ENCODE data around the gene SPTSSB.

Gene SPTSSB, protein sequence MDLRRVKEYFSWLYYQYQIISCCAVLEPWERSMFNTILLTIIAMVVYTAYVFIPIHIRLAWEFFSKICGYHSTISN

DNA sequence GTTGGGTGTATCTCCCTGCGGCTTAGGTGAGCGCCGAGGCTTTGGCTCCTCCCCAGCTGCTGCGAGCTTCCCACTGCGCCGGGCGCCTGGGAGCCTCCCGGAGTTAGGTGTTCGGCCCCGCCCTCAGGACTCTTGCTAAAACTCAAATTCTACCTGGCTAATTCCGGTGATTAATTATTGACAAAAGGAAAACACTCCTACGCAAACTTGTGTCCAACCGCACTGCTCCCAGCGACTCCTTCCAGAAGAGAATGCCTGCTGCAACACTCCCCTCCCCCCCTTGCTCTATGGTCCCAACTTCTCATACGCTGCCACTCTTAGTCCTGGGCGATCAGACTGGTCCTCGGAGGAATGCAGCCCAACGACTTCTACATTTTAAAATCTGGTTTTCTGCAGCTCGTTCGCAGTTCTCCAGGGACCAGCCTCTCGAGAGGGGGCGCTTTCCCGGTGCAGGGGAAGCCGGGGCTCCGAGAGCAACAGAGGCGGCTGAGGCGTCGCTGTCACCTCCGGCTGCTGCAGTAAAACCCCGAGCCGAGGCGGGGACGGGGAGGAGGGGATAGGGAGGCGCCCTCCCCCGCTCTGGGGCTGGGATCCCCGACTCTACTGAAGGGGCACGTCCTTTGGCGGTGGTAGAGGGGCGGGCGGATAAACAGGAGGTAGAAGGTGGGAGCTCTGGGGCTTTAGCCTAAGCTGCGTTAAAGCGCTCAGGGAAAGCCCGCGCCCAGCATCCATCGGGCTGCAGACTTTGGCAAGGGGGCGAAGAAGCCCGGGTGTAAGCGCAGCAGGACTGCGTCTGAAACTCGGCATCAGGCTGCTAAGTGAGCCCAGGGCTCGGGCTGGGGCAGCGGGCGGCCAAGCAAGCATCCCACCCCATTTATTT lies at the start of gene SPTSSB:
Gene SPTSSB (minus strand): TSS at position 77 of the 880 bp plus-strand sequence. CDS start 25,194 bp downstream, outside the sequence.
- peak; percentile 35 for DNase-seq

DNA sequence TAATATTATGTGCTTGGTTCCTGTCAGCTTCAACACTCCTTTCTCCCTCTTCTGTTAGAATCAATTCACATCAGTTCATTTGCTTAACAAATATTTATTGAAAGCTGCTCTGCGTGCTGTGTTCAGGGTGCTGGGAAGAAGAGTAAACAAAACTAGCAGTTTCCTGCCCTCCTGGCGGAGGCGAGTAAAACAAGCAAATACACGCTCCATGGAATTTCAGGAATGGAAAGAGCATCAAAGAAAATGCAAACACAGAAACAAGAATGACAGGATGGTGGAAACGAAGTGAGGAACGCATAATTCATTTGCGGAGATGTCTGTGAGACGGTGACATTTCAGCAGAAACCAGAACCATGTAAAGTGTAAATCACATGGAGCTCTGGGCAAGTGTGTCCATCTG lies 49.4 kb upstream of the SPTSSB start:
- peak; percentile 32 for DNase-seq

DNA sequence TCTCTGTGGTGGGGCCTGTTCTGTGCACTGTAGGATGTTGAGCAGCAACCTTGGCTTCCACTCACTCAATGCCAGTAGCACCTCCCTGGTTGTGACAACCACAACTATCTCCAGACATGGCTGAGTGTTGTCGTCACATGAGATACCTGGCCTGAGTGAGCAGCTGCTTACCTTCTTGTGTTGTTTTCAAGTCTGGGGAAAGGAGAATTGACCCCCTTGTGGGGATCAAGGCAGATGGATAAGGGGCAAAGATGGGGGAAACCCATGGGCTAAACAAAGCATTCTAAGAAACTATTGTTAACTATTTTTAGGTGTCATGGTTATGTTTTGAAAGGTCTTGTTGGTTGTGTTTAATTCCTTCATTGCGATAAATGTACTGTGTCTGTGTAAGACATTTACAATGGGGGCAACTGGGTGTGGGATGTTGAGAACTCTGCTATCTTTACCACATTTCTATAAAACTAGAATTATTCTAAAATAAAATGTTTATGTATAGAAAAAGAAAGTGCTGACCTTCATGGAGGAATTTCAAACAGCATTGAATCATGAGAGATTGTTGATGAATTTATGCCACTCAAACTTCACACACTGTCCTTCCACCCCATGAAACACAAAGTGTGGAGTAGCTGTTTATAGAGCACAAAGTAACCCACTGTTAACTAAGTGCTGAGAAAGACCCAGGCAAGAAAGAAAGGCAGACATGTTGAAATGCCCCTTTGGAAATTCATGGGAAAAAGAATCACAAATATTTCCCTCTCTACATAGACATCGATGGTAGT lies 48.4 kb upstream of the SPTSSB start:
- no peak for DNase-seq

DNA sequence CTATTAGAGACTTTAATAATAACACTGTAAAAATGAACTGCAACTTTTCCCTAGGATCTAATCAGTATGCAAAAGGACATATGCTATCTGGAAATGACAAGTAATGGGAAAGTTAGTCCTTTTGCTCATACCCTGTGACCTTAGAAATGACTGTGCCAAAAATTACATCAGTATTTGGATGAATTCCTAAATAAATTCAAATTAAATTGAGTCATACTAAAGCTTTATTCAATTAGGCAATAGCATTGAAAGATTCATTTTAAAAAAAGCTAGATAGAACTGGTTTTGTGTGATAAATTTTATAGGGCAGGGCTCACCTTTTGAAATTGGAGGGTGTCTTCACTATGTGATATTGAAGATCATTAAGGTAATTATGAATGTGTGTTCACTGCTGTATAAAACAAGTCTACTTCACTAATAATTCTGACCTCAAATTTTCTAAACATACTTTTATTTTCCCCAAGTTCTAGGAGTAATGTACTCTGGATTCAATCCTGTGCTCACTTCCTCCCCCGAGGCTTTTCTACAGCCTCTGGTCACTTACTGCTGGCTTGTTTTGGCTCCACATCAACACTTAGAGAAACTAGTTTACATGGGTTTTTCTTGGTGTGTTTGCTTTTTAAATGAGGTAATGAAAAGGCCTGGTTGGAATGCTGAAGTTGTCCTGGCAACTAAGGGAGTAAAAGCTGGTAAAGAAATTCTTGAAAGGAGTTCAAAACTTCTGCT lies 44.4 kb upstream of the SPTSSB start:
- DNase-seq, result no peak

DNA sequence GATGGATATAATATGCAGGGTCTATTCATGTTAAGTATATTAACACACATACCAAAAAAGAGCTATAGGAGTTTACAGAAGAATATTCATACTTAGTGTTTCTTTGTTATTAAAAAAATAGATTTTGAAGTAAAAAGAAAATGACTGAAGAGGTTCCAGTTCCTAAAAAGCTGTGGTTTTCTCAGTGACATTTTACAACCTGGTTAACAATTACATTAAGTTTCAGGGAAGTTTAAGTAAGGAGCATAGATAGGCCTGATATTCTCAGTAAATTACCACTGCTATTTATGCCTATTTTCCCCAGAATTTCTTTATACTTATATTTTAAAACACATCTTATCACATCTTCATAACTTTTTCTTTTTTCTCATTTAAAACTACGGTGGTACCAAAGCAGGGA lies 43.6 kb upstream of the SPTSSB start:
- DNase-seq, result no peak

DNA sequence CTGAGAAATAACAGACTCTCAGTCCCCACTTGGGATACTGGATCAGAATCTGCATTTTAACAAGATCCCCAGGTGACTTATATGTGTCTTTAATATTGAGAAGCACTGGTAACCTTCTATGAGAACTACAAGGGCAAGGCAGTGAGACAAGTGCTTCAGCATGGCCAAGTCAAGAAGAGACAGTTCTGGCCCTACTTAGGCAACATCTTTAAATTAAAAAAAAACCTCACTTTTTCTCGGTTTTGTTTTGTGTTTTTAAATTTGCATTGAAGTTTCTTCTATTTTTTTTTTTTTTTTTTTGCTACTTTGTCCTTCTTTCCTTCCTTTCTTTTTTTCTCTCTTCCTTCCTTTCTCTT lies 42.5 kb upstream of the SPTSSB start:
- DNase-seq, result no peak

DNA sequence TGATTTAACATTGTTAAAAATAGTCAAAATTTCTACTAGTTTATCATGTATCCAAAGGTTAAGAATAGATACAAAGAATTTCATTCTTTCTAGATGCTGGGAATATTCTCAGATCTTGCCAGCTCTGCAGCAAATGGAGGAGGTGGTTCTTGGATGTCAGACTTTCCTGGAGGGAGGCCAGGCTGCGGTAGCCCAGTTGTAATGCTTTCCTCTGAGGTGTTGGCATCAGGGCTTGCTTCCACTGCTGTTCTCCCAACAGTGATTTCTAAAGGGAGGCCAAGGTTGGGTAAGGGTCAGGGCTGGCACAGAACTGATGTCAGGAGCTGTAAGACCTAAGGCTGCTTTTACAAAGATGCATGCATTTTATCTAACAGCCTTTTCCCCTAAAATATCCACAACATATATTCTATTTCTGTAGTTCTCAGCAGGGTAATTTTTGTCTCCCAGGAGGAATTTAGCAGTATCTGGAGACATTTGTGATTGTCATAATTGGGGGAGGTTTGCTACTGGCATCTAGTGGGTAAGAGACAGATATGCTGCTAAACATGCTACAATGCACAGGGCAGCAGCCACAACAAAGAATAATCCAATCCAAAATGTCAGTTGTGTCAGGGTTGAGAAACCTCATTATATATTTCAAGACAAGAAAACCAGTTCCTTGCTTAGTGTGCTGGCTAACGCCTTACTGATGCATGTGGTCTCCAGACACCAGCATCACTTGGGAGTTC lies 42.0 kb upstream of the SPTSSB start:
- no peak for DNase-seq

DNA sequence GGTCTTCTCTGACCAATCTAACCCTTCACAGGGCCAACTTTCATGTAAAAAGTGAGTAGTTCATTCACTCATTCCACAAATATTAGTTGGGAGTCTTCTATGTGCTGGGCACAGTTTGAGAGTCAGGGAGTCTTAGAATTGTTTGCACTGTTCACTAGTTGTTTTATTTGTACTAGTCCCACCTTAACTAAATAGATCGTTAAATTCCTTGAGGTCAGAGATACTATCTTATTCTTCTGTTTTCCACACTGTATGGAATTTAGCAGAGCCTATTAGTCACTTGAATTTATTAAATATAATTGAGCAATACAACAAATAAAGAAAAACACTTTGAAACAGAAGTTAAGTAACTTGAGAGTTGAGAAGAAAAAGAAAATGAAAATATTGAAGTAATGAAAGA lies 40.8 kb upstream of the SPTSSB start:
- DNase-seq, result no peak

DNA sequence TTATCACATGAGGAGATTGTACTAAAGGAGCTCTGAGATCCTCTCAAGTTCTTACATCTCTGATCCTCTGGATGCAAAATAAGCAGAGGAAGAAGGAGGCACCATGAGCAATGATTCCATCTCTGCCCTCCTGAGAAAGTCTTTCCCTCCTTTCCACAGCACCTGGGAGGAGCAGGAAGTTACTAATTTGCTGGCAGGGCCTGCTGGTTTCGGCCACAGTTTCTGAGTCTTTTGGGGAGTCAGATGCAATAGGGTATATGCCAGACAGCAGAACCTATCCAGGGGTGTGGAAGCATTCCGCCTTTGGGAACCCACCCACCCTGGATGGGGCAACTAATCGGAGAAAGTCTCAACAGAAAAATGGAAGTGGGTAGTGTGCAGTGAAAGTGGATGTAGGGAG lies 38.5 kb upstream of the SPTSSB start:
- DNase-seq, result no peak

DNA sequence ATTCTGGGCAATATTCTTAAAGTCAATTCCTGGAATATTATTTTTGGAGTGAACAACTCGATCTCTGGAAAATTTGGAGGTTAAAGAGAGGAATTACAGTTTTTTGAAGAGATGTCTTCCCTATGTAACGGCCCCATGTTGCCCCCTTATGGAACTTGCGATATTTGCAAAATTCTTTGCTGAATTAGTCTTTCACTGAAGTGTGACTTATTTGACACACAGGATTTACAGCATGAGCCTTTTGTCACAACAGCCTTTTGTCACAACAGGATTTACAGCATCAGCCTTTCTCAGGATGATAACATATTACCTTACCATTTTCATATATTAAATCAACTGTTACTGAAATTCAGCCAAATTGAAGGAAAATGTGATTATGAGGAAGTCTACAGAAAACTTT lies 37.8 kb upstream of the SPTSSB start:
- no peak for DNase-seq

DNA sequence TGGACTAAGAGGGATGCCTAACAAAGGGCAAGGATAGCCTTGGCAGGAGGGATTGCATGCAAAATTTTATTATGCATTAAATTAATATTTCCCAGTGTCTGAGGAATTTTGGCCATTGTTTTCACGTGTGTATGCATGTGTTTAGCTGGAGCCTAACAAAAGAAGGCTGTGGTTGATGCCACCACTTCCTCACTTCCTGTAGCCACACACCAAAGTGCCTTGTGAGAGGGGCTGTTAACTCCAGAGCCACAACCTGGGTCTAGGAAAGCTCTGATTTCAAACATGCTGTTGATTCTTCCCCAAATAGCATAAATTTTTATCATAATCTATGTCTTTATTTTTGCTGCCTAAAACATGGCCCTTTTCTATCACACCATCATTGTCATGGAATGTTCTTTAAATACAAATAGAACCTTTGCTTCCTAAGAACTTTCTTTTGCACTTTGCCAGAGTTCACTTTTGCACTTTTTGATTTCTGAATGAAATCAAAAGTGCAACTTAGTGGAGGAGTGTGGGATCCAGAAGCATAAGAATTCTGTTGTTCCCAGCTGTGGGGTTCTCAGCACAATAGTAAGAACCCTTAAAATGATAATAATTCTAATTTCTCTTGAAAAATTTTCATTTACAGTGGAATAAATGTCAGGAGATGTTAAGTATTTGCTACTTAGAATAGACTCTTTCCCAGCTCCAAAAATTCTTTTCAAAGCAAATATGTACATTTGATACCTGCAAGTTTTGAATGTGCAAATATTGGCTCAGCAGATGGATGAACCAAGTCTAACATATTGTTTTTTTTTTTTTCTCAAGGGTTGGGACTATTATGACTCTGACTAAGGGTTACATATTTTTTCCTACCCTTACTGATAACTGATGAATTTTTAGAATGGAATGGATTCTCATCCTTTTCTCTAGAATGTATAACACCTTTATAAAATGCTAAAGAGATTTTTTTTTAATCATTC lies 35.6 kb upstream of the SPTSSB start:
- no peak for DNase-seq

DNA sequence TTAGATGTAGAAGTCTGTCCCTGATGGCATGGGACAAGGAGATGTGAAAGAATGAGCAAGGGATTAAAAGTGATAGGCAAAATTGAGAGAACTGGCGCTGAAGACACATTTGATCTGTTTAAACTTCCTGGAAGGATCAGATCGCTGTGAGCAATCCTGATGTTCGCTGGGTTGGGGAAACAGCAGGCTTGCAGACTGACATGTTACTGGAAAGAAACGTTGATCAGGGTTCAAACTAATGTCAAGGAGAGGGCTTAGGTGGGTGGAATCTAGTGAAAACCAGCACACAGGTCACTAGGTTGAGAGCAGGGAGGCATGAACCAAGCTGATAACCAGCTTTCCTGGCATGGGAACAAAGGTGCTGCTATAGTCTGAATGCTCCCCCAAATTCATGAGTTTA lies 34.5 kb upstream of the SPTSSB start:
- DNase-seq, result no peak

DNA sequence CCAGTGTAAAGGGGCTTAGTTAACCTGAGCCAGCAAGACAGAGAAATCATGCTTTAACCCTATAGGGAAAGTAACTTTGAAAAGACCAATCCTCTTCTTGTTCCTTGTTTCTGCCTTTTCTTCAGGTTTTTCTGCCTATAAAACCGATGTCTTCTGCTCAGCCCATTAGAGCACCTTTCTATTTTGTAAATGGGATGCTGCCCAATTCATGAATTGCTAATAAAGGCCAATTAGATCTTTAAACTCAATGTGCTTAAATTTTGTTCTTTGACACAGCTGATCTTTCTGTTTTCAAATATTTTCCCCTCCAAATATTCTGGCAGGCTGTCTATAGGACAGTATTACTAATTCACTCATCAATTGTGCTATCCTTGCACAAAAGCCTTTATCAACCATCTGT lies 33.8 kb upstream of the SPTSSB start:
- DNase-seq, result no peak

DNA sequence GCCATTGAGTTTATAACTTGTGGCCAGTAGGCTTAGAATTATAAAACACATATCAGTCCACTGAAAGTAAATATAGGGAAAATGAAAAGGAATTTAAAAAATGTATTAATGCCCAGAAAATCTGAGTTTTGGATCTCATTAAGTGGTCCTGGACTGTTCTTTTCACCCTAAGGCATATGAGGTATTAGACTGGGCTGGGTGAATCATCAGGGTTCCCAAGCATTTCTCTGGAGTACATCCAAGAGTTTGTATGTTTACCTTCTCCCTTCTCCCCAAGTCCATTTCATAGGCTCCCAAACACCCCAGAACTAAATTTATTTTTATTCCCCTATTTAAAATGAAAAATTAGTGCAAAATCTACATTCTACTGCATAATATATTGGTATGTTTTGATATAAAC lies 31.9 kb upstream of the SPTSSB start:
- DNase-seq, result no peak

DNA sequence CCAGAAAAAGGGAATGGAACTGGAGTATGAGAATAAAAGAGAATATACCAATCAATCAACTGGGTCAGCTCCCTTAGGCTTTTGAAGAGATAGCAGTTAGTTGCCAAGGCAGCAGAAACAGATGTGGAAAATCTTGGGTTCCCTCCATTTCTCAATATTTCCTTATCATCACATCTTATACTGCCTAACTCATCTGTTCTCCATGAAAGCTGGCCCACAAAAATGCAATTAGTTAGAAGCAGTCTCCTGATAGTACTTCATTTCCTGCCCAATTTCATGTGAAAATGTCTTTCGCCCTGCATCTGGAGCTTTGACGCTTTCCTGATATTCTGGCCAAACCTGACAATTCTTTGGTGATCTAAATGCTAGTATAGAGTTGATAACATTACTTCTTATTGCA lies 30.1 kb upstream of the SPTSSB start:
- DNase-seq, result no peak

DNA sequence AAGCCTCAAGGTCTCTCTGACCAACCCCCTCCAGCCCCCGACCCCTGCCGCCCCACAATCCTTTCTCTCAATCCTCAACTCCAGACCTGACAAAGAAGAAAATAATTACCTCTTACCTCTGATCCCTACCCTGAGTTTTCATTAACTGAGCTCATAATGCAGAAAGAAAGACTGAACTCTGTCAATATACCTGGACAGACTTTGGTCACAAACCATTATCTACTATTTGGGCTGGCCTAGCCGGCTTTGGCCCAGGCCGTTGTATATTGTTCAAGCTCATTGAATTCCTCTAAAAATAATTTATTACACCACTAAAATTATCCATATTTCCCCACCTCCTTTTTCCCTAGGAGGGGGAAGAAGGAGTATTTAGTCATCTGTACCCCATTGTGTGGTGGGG lies 29.3 kb upstream of the SPTSSB start:
- no peak for DNase-seq

DNA sequence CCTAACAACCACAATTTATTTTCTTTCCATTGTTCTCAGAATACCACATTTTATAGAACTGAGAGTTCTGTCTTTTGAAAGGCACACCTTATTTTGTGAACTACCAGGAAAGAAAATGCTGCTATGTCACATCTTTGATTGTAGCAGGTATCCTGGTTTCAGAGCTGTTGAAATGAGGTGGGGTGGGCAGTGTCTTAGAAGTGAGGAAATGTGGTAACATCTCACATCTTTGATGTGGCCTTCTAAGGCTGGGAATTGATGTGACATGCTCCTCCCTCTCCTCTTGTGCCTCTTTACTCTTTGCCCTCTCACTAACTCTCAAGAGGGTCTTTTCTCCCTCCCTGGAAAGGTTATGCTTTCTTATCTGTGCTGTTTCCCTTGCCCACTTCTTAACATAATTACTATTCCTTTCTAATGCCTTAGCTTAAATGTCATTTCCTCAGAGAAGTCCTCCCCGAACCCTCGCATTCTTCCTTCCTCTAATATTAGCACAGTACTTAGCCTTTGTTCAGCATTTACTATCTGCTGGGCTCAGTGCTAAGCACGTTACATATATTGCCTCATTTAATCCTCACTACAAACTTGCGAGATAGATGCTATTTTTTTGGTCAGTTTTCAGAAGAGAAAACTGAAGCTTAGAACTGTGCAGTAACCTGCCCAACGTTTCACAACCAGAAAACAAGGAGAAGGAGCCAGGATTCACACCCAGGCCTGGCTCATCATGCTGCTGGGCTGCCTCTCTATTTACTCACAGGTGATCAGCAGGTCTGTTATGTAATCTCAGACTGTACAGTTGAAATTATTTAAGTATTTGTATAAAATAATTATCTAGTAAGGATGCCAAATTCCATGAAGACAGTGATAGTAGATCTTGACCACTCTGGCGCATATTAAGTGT lies 24.0 kb upstream of the SPTSSB start:
- no peak for DNase-seq

DNA sequence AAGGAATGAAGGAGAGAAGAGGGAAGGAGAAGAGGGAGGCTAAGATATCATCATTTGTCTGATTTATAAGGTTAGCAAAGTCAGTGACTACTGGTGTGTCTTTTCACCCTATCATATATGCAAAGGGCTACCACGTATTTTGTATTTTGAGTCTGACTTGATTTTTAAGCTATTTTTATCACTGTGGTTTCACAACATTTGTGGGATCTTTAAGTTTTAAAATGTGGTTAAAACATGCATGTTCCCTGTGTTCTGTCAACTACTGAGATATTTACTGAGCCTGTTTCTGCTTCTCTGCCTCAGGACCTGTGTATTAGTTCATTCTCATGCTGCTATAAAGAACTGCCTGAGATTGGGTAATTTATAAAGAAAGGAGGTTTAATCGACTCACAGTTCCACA lies 22.5 kb upstream of the SPTSSB start:
- DNase-seq, result no peak

DNA sequence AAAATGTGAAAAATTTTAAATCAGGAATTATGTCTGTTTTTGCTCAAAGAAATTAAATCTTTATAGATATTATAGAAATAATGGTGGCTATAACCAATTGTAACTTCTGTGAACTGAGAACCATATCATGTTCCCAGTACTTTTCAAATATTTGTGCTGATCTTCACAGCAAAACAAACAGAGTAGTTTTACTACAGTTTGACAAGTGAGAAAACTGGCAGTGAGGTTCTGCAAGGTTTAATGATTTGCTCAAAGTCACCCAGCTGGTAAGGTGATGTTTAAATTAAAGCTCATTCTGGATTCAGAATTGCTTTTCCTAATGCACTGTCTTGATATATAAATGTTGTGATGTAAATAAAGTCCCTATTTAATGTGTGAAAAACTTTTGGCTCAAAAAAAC lies 22.0 kb upstream of the SPTSSB start:
- no peak for DNase-seq

DNA sequence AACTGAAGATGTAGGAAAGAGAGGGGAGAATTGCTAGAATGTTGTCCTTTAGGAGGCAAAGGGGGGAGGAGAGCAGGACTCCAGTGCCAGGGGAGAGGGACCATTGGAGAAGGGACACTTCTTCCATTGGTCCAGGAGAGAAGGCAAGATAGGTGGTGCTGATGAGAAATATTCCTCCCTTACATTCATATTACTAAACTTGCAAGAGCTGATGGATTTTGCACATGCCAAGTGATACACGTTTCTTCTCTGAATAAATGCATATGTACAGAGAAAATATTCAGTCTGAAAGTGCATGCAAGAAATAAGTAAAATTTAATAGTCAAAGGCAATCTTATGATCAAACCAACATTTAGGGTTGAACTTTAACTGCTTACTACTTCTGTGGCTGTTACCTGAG lies 21.5 kb upstream of the SPTSSB start:
- DNase-seq, result no peak

DNA sequence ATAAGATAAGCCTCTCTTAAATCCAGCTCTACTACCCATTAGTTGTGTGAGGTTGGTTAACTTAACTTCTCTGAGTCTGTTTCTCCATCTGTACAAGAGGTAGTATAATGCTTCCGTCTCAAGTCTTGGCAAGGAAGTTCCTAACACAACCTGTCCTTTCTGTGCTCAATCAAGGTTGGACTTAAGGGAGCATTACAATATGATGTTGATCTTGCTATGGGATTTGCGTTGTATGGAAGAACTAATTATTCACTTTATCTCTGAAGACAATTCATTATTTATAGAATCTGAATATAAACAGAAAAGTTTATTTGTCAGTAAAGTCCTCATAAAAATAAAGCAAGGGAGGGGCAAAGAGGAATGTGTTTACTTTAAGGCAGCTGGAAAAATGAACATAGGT lies 18.9 kb upstream of the SPTSSB start:
- no peak for DNase-seq
